HCT116 (cell line): ENCODE measurements around the gene PTH2. TPM values are rescaled to one million over a fixed set of nuclear protein-coding genes. Genes with fewer than 3 reads are reported as not detected.

Experiments
- ATAC-seq: fragments of 200-7000 bp; cut with Tn5 transposase; 2 replicates; pipeline ENCODE4 v1.9.1; 2020; ENCODE audit warnings: mild to moderate bottlenecking, moderate library complexity
- BruUV-seq: library from RNA; stranded (reverse); fragments of 400-500 nt; replicated peaks from 2 replicates; lab custom pipeline; 2021; lab: Mats Ljungman, UMichigan
- CTCF ChIA-PET: fragments of 300-600 bp; sonication (Branson Sonifier 250); formaldehyde crosslinking; loops from one replicate; lab custom pipeline; 2021; ENCODE audit warnings: antibody characterized with exemption; lab: Charles Lee
- POLR2A ChIA-PET: fragments of 300-600, 350-600 bp; sonication (Branson Sonifier 250); formaldehyde crosslinking; loops from one replicate; lab custom pipeline; 2021; ENCODE audit warnings: antibody characterized with exemption; lab: Charles Lee
- RAD21 ChIA-PET, 2 experiments: fragments of 300-600 bp; sonication (Branson Sonifier 250); formaldehyde crosslinking; loops; one replicate each; lab custom pipeline; 2023; ENCODE audit warnings: low total read pairs in 2 of 2; ENCODE audit not compliant: uncharacterized antibody in 2 of 2, unreplicated experiment in 2 of 2, low non-redundant PET in 1 of 2; lab: Charles Lee
- DNase-seq: peaks from one replicate; pipeline ENCODE4 v3.0.0-alpha.2; 2010; ENCODE audit warnings: low read depth, low spot score
- H2AFZ ChIP-seq: fragments of 200-600 bp; shearing (Covaris generic), sonication (generic); 2 replicates; pipeline ENCODE4 v1.6.1; 2017; ENCODE audit warnings: low read depth, mixed run types, mixed read lengths, antibody characterized with exemption, low read length; ENCODE audit not compliant: poor library complexity, severe bottlenecking
- H3K27ac ChIP-seq: 2 replicates; pipeline ENCODE4 v1.5.1; 2012; ENCODE audit warnings: low read depth, low read length
- H3K27me3 ChIP-seq: fragments of 200-600 bp; sonication (generic); 2 replicates; pipeline ENCODE4 v1.6.1; 2016; ENCODE audit warnings: mixed run types, low read length, mixed read lengths; ENCODE audit not compliant: insufficient read depth
- H3K36me3 ChIP-seq, 2 experiments: fragments of 200-500 bp in 1 of 2; fragments of 200-600 bp in 1 of 2; sonication (Bioruptor generic) in 1 of 2; sonication (generic) in 1 of 2; 2 replicates each; pipeline versions ENCODE4 v1.5.1 to v1.6.1; 2014 to 2016; ENCODE audit warnings: low read length in 2 of 2, inconsistent platforms in 1 of 2, mixed read lengths in 1 of 2, mixed run types in 1 of 2; ENCODE audit not compliant: insufficient read depth in 2 of 2, control insufficient read depth in 1 of 2
- H3K4me1 ChIP-seq, 2 experiments: fragments of 200-600 bp in 1 of 2; sonication (generic) in 1 of 2; 2 replicates each; pipeline versions ENCODE4 v1.5.1 to v1.6.1; 2012 to 2017; ENCODE audit warnings: low read length in 2 of 2, inconsistent platforms in 1 of 2, mild to moderate bottlenecking in 1 of 2, mixed read lengths in 1 of 2, mixed run types in 1 of 2, moderate library complexity in 1 of 2; ENCODE audit not compliant: insufficient read depth in 2 of 2, control insufficient read depth in 1 of 2
- H3K4me2 ChIP-seq: fragments of 200-600 bp; sonication (generic); 2 replicates; pipeline ENCODE4 v1.6.1; 2017; ENCODE audit warnings: mixed run types, low read length, mixed read lengths
- H3K4me3 ChIP-seq, 2 experiments: fragments of 200-600 bp in 1 of 2; sonication (generic) in 1 of 2; replicated peaks in 1 of 2; 2 replicates each; pipeline ENCODE4 v1.5.1; 2011 to 2016; ENCODE audit warnings: low read length in 2 of 2, control low read depth in 1 of 2, low read depth in 1 of 2, mild to moderate bottlenecking in 1 of 2, mixed read lengths in 1 of 2, mixed run types in 1 of 2
- H3K79me2 ChIP-seq: fragments of 200-600 bp; sonication (generic); 2 replicates; pipeline ENCODE4 v1.6.1; 2017; ENCODE audit warnings: mild to moderate bottlenecking, mixed run types, low read length, moderate library complexity, mixed read lengths; ENCODE audit not compliant: insufficient read depth
- H3K9ac ChIP-seq: fragments of 200-600 bp; sonication (generic); 2 replicates; pipeline ENCODE4 v1.6.1; 2016; ENCODE audit warnings: low read length, mixed read lengths
- H3K9me2 ChIP-seq: fragments of 200-600 bp; sonication (generic), shearing (Covaris generic); 2 replicates; pipeline ENCODE4 v1.6.1; 2017; ENCODE audit warnings: mixed run types, mild to moderate bottlenecking, moderate library complexity; ENCODE audit not compliant: insufficient read depth
- H3K9me3 ChIP-seq, 2 experiments: fragments of 200-500 bp in 1 of 2; fragments of 200-600 bp in 1 of 2; sonication (Bioruptor generic) in 1 of 2; sonication (generic) in 1 of 2; 2 replicates each; pipeline ENCODE4 v1.6.1; 2014 to 2017; ENCODE audit warnings: low read length in 2 of 2, mixed read lengths in 2 of 2, inconsistent platforms in 1 of 2, low read depth in 1 of 2, mild to moderate bottlenecking in 1 of 2, mixed run types in 1 of 2, moderate library complexity in 1 of 2; ENCODE audit not compliant: control insufficient read depth in 1 of 2, insufficient read depth in 1 of 2
- H4K20me1 ChIP-seq: fragments of 200-600 bp; sonication (generic), shearing (Covaris generic); 2 replicates; pipeline ENCODE4 v1.6.1; 2017; ENCODE audit warnings: mixed run types, mild to moderate bottlenecking, moderate library complexity; ENCODE audit not compliant: insufficient read depth
- ATF3 ChIP-seq: IDR thresholded peaks from 2 replicates; pipeline ENCODE4 v1.6.1; 2012
- CBX3 ChIP-seq: IDR thresholded peaks from 2 replicates; pipeline ENCODE4 v1.6.1; 2012; ENCODE audit warnings: low read depth
- EGR1 ChIP-seq: IDR thresholded peaks from 2 replicates; pipeline ENCODE4 v1.6.1; 2012; ENCODE audit warnings: low read depth
- EZH2 ChIP-seq: fragments of 200-600 bp; sonication (generic); IDR thresholded peaks from 2 replicates; pipeline ENCODE4 v1.6.1; 2017; ENCODE audit warnings: antibody characterized with exemption, mixed run types
- FOSL1 ChIP-seq: IDR thresholded peaks from 2 replicates; pipeline ENCODE4 v1.6.1; 2012; ENCODE audit warnings: low read depth
- RAD21 ChIP-seq: IDR thresholded peaks from 2 replicates; pipeline ENCODE4 v1.6.1; 2012; ENCODE audit warnings: low read depth, mild to moderate bottlenecking
- REST ChIP-seq: IDR thresholded peaks from 2 replicates; pipeline ENCODE4 v1.6.1; 2012; ENCODE audit warnings: low read depth
- SIN3A ChIP-seq: IDR thresholded peaks from 2 replicates; pipeline ENCODE4 v1.6.1; 2012; ENCODE audit warnings: low read depth
- SP1 ChIP-seq: IDR thresholded peaks from 2 replicates; pipeline ENCODE4 v1.6.1; 2012; ENCODE audit warnings: low read depth
- SRF ChIP-seq: IDR thresholded peaks from 2 replicates; pipeline ENCODE4 v1.6.1; 2012; ENCODE audit warnings: low read depth
- TCF7L2 ChIP-seq: IDR thresholded peaks from 2 replicates; pipeline ENCODE4 v1.7.0; 2011; ENCODE audit warnings: borderline replicate concordance, inconsistent platforms; ENCODE audit not compliant: insufficient read depth, insufficient read length; ENCODE audit errors: extremely low read depth
- ZNF274 ChIP-seq: fragments of 200-500 bp; sonication (Bioruptor generic); IDR thresholded peaks from 2 replicates; pipeline ENCODE4 v1.6.1; 2014; ENCODE audit warnings: mild to moderate bottlenecking, low read depth, low read length, inconsistent platforms
- intact Hi-C: fragments of 100-400 bp; cut with micrococcal nuclease; formaldehyde crosslinking; loops from 2 replicates; pipeline ENCODE4 v1.10.0; 2022
- total RNA-seq: library from RNA; stranded (reverse); gene quantifications from one replicate; pipeline ENCODE4 v1.2.1, GENCODE V29; 2021; ENCODE audit not compliant: unreplicated experiment
- TF ChIP-seq, protein P1 (sequence below), 3 experiments: fragments of 200-600 bp in 1 of 3; sonication (generic) in 1 of 3; IDR thresholded peaks in 2 of 3; conservative IDR thresholded peaks in 1 of 3; 2 replicates each; pipeline ENCODE4 v1.5.1; 2012 to 2017; ENCODE audit warnings: low read depth in 2 of 3, low read length in 2 of 3, antibody characterized with exemption in 1 of 3, borderline replicate concordance in 1 of 3, control low read depth in 1 of 3, mild to moderate bottlenecking in 1 of 3, mixed read lengths in 1 of 3, mixed run types in 1 of 3, moderate library complexity in 1 of 3; ENCODE audit not compliant: insufficient read depth in 1 of 3

PTH2 gene
- total RNA-seq, 1 experiment from 2014 or later, result 9.5 TPM

GRCh38 chr19:49432141-49433073, 9.2 kb upstream of the PTH2 start:
- no TSS peak for BruUV-seq
- no peak for ATAC-seq
- Histone ChIP-seq H2AFZ (no peak overlapping the region), H3K79me2 (no peaks in the 10 kb centered on the region), H3K4me2 (no peak overlapping the region), H3K4me3 (no peak overlapping the region), H4K20me1 (no peaks in the 10 kb centered on the region), H3K9me2 (no peaks in the 10 kb centered on the region), H3K9me3 (no peaks in the 10 kb centered on the region), H3K4me1 (peaks cover 3 to 16% of the 10 kb centered on the region in 2 experiments; a peak in 3 of 4 replicates), H3K27ac (no peak overlapping the region), H3K36me3 (no peaks in the 10 kb centered on the region), H3K27me3 (0 out of 2 replicates have a peak, but pooled peaks cover 2% of the 10 kb centered on the region), H3K9ac (no peak overlapping the region)
- POLR2A ChIA-PET, result no interaction called here
- no peak for DNase-seq
- CTCF ChIA-PET, result no interaction called here
- no peak for TF ChIP-seq EZH2
- TF ChIP-seq EGR1, result no peak
- TF ChIP-seq ZNF274, result no peak
- no peak for TF ChIP-seq ATF3
- no peak for TF ChIP-seq CBX3
- no peak for TF ChIP-seq SIN3A
- no peak for TF ChIP-seq FOSL1
- TF ChIP-seq RAD21, result no peak
- TF ChIP-seq REST, result no peak
- TF ChIP-seq, protein P1, sequence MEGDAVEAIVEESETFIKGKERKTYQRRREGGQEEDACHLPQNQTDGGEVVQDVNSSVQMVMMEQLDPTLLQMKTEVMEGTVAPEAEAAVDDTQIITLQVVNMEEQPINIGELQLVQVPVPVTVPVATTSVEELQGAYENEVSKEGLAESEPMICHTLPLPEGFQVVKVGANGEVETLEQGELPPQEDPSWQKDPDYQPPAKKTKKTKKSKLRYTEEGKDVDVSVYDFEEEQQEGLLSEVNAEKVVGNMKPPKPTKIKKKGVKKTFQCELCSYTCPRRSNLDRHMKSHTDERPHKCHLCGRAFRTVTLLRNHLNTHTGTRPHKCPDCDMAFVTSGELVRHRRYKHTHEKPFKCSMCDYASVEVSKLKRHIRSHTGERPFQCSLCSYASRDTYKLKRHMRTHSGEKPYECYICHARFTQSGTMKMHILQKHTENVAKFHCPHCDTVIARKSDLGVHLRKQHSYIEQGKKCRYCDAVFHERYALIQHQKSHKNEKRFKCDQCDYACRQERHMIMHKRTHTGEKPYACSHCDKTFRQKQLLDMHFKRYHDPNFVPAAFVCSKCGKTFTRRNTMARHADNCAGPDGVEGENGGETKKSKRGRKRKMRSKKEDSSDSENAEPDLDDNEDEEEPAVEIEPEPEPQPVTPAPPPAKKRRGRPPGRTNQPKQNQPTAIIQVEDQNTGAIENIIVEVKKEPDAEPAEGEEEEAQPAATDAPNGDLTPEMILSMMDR (IDR thresholded peaks at IDR 0.05 in 2 of 3, conservative IDR thresholded peaks at IDR 0.05 in 1 of 3; ENCODE audit: borderline replicate concordance in 1 of 3, insufficient read depth in 1 of 3, low read depth in 2 of 3, low read length in 2 of 3), result no peak
- TF ChIP-seq SRF, result no peak
- no peak for TF ChIP-seq SP1
- no peak for TF ChIP-seq TCF7L2
- RAD21 ChIA-PET, result interaction anchor here in 1 of 2 experiments (0.6 kb wide), 1 partner anchor 163 kb away, joined by 3 read pairs; no protein-coding TSS in a partner anchor
- intact Hi-C loops, result no loop called here
